GM12892 (cell line): Measurements from ENCODE around the gene STK10.

Experiments used
- POLR2A ChIP-seq: IDR thresholded peaks from 2 replicates; pipeline ENCODE4 v1.6.1; 2011; ENCODE audit warnings: low read depth, low read length, control low read depth
- POLR2AphosphoS5 ChIP-seq: IDR thresholded peaks from 2 replicates; pipeline ENCODE4 v1.6.1; 2011; ENCODE audit warnings: low read depth, low read length, control low read depth
- TAF1 ChIP-seq: IDR thresholded peaks from 2 replicates; pipeline ENCODE4 v1.6.1; 2011; ENCODE audit warnings: low read depth, mild to moderate bottlenecking, control low read depth, low read length, borderline replicate concordance

DNA sequence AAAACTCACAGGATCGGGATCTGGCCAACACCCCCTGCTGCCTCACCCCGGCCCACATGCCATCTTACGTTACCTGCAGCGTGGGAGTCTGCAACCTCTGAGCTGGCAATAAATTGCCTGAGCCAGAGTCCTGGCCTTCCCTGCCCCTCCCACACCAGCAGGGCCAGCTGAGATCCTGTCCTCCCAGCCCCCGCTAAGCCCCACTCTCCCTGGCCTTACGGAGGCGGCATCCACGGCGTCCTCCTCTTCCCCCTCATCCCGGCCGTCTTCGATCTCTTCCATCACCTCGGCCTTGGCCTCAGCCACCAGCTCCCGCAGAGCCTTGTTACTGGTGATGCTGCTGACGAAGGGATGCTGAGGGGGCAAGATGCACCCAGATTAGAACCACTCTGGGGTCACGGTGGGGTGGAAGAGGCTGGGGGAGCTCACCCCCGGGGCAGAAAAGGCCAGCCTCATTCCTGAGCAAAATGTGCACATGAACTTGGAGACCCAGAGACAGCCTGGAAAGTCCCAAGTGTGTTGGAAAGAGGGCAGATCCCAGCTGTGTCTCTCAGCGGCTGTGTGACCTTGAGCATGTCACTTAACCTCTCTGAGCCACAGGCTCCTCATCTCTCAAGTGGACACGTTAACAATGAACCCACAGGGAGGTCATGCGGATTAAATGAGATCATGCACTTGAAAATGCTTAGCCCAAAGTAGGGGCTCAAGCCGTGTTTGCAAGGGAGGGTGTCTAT lies 91.7 kb downstream of the STK10 start:
- no peak for TF ChIP-seq POLR2A
- TF ChIP-seq POLR2AphosphoS5: no peak
- TF ChIP-seq TAF1: no peak
